Psoas muscle (tissue), 8 donors: ENCODE measurements around the gene NPPA. TPM values are rescaled to one million over a fixed set of nuclear protein-coding genes. Genes with fewer than 3 reads are reported as not detected.

Experiments
- ATAC-seq, 4 donors: fragments of 200-7000 bp; cut with Tn5 transposase; one replicate each; pipeline ENCODE4 v1.9.1; 2020; ENCODE audit warnings: moderate library complexity in 3 of 4, mild to moderate bottlenecking in 2 of 4
- DNase-seq, 2 donors: peaks; one replicate each; pipeline ENCODE4 v3.0.0-alpha.2; 2020
- H3K27ac ChIP-seq: fragments of 200-600 bp; one replicate; pipeline ENCODE4 v1.8.0; 2022
- H3K27me3 ChIP-seq, 3 donors: fragments of 200-600 bp in 1 of 3; one replicate each; pipeline versions ENCODE4 v1.6.1 to v1.8.0; 2013 to 2022; ENCODE audit warnings: low read length in 2 of 3, mild to moderate bottlenecking in 2 of 3, moderate library complexity in 1 of 3; ENCODE audit not compliant: insufficient read depth in 3 of 3
- H3K36me3 ChIP-seq, 2 donors: fragments of 200-600 bp in 1 of 2; one replicate each; pipeline versions ENCODE4 v1.6.1 to v1.8.0; 2013 to 2022; ENCODE audit warnings: low read depth in 1 of 2, mild to moderate bottlenecking in 1 of 2, moderate library complexity in 1 of 2; ENCODE audit not compliant: insufficient read depth in 1 of 2
- H3K4me1 ChIP-seq: fragments of 200-600 bp; one replicate; pipeline ENCODE4 v1.8.0; 2022
- H3K4me3 ChIP-seq: fragments of 200-600 bp; one replicate; pipeline ENCODE4 v1.8.0; 2022; ENCODE audit warnings: mild to moderate bottlenecking
- H3K9me3 ChIP-seq: fragments of 200-600 bp; one replicate; pipeline ENCODE4 v1.8.0; 2022
- CTCF ChIP-seq: fragments of 200-600 bp; IDR thresholded peaks from one replicate; pipeline ENCODE4 v1.8.0; 2022; ENCODE audit warnings: antibody characterized with exemption
- WGBS, 3 donors: extraction: QIAGEN DNeasy Blood & Tissue Kit; methylation state at CpG; one replicate each; pipeline versions ENCODE4 v1.1.6 to v1.1.7; 2013; 5-methylcytosine and 5-hydroxymethylcytosine counted together
- intact Hi-C, 2 donors: fragments of 100-400 bp; cut with DNase I; formaldehyde crosslinking; loops; one replicate each; pipeline versions ENCODE4 v1.11.0 to v1.14.2; 2022
- polyA plus RNA-seq, 3 donors: library from polyadenylated mRNA; stranded (reverse); fragments of 200-250 nt; gene quantifications; one replicate each; pipeline ENCODE4 v1.2.3, GENCODE V29; 2013
- total RNA-seq, 4 donors: library from RNA; stranded (reverse); fragmentation: NEBNext Ultra II Directional in 2 of 4; extraction: Animal tissue kit (Norgen Biotek cat#: 25700) in 2 of 4; gene quantifications; one replicate each; pipeline versions ENCODE4 v1.2.1 to v1.2.4, GENCODE V29; 2021 to 2023
- donor health status: healthy with polysubstance abuse.
- donor health status: DM: no; HTN: no; CAD: no; lungs with moderate emphysema.
- donor health status: Bipolar disorder and iron deficiency.
- donor health status: healthy.
- donor health status: DM: yes; HTN: yes; CAD: no.
- donor health status: DM: no; HTN: no; CAD: no.
- donor health status: DM: no; HTN: no; CAD: no.
- donor health status: DM: yes; HTN: yes; CAD: no.

Gene NPPA
- total and polyA plus RNA-seq, 7 donors: 0.08 to 3.6 (median 0.54) TPM

GRCh38 chr1:11842154-11843041 lies 5.2 kb downstream of the NPPA start:
- Histone ChIP-seq H3K4me3 (no peak overlapping the region), H3K27ac (no peak overlapping the region), H3K27me3 (no peaks in the 10 kb centered on the region), H3K4me1 (no peaks in the 10 kb centered on the region), H3K36me3 (peaks cover 7 to 84% of the 10 kb centered on the region in 2 donors), H3K9me3 (no peaks in the 10 kb centered on the region)
- WGBS, 3 donors: 72 to 79% (median 78%) methylated on average over 19 of the region's 19 CpGs
- TF ChIP-seq CTCF: no peak
- no peak for DNase-seq
- intact Hi-C loops: no loop called here
- no peak for ATAC-seq

- Histone ChIP-seq H3K27ac (no peak overlapping the region), H3K4me3 (no peak overlapping the region), H3K27me3 (no peaks in the 10 kb centered on the region), H3K4me1 (no peaks in the 10 kb centered on the region), H3K9me3 (no peaks in the 10 kb centered on the region), H3K36me3 (peaks cover 7 to 93% of the 10 kb centered on the region in 2 donors)
- WGBS, 3 donors: 69 to 80% (median 72%) methylated on average over 17 of the region's 17 CpGs
- intact Hi-C loops: no loop called here
- no peak for TF ChIP-seq CTCF
- DNase-seq: no peak
- no peak for ATAC-seq
Observed at GRCh38 chr1:11841245-11842153, 6.1 kb downstream of the NPPA start.

DNA sequence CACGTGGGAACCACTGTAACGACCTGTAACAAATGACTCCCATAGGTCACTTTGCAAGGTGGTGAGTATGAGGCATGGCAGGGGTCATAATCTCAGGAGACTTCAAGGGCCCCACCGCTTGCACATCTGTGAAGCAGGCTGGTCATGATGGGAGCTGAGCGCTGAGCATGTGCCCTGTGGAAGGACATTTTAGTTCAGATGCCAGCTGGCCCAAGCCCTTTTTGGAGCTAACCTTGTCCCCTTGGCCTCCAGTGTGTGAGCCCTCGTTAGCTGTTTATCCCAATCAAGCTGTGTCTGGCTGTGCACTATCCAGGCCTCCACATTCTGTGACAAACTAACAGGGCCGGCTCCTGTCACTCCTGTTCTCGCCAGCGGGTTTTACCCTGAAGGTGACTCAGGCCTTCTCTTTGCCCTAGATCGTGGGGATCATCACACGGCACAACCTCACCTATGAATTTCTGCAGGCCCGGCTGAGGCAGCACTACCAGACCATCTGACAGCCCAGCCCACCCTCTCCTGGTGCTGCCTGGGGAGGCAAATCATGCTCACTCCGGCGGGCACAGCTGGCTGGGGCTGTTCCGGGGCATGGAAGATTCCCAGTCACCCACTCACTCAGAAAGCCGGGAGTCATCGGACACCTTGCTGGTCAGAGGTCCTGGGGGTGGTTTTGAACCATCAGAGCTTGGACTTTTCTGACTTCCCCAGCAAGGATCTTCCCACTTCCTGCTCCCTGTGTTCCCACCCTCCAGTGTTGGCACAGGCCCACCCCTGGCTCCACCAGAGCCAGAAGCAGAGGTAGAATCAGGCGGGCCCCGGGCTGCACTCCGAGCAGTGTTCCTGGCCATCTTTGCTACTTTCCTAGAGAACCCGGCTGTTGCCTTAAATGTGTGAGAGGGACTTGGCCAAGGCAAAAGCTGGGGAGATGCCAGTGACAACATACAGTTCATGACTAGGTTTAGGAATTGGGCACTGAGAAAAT lies 7.6 kb downstream of the NPPA start:
- intact Hi-C loops: loop anchor here in 1 of 2 donors (2.0 kb wide), 1 partner anchor 127 kb away; no protein-coding TSS in a partner anchor
- DNase-seq: no peak
- H3K4me3 ChIP-seq: no peak overlapping the region
- H3K9me3 ChIP-seq: no peaks in the 10 kb centered on the region
- TF ChIP-seq CTCF: no peak
- no peak overlapping the region for H3K27ac ChIP-seq
- WGBS, 3 donors: 82 to 90% (median 82%) methylated on average over 20 of the region's 20 CpGs
- peaks cover 7 to 100% of the 10 kb centered on the region in 2 donors for H3K36me3 ChIP-seq
- ATAC-seq: no peak
- H3K27me3 ChIP-seq: no peaks in the 10 kb centered on the region
- H3K4me1 ChIP-seq: no peaks in the 10 kb centered on the region
